Memory B cell (primary cell): ENCODE results near the gene ANP32D.
"Not testable (repeated sequence)": the region's sequence is repeated elsewhere in the genome, so short reads cannot be mapped to it uniquely, and the experiment has no call there.

ENCODE experiments used
- ATAC-seq: fragments of 150-1000 bp; cut with Tn5 transposase; 2 replicates; pipeline ENCODE4 v1.10.0; 2021; ENCODE audit warnings: low read depth, mild to moderate bottlenecking, moderate library complexity
- DNase-seq, 2 donors: peaks; one replicate each; pipeline ENCODE4 v3.0.0; 2022; ENCODE audit warnings: low spot score in 2 of 2
- H3K27ac Mint-ChIP-seq: one replicate; pipeline ENCODE4 v1.8.0; 2022; ENCODE audit warnings: mild to moderate bottlenecking, moderate library complexity, mixed read lengths
- H3K27me3 Mint-ChIP-seq: one replicate; pipeline ENCODE4 v1.8.0; 2022; ENCODE audit warnings: mixed read lengths
- H3K36me3 Mint-ChIP-seq: one replicate; pipeline ENCODE4 v1.8.0; 2022; ENCODE audit warnings: mild to moderate bottlenecking, mixed read lengths
- H3K4me1 Mint-ChIP-seq: one replicate; pipeline ENCODE4 v1.8.0; 2022; ENCODE audit warnings: mixed read lengths
- H3K4me3 Mint-ChIP-seq: one replicate; pipeline ENCODE4 v1.8.0; 2022; ENCODE audit warnings: mild to moderate bottlenecking, moderate library complexity, mixed read lengths
- H3K9me3 Mint-ChIP-seq: one replicate; pipeline ENCODE4 v1.8.0; 2022; ENCODE audit warnings: mixed read lengths

Gene ANP32D

GRCh38 chr12:48472259-48472658 is at the start of gene ANP32D:
ANP32D (plus strand) TSS chr12:48472559; CDS start chr12:48472665, 106 bp downstream.
- Mint-ChIP-seq H3K4me3 (no peak within 1 kb of the TSS), H3K9me3 (peaks cover 26% of the 10 kb centered on the region), H3K27ac (no peak within 1 kb of the TSS), H3K4me1 (no peaks in the 10 kb centered on the region), H3K27me3 (peaks cover 7% of the 10 kb centered on the region), H3K36me3 (peaks cover 11% of the 10 kb centered on the region)
- ATAC-seq: no peak
- DNase-seq: no peak

- Mint-ChIP-seq H3K27me3 (peaks cover 18% of the 10 kb centered on the region), H3K4me3 (no peak overlapping the region), H3K9me3 (peaks cover 1% of the 10 kb centered on the region), H3K27ac (no peak overlapping the region), H3K36me3 (no peaks in the 10 kb centered on the region), H3K4me1 (peaks cover 2% of the 10 kb centered on the region)
- ATAC-seq: no peak
- DNase-seq: no peak
These were observed 49.2 kb upstream of the ANP32D start for GRCh38 chr12:48423171-48423570.

DNA sequence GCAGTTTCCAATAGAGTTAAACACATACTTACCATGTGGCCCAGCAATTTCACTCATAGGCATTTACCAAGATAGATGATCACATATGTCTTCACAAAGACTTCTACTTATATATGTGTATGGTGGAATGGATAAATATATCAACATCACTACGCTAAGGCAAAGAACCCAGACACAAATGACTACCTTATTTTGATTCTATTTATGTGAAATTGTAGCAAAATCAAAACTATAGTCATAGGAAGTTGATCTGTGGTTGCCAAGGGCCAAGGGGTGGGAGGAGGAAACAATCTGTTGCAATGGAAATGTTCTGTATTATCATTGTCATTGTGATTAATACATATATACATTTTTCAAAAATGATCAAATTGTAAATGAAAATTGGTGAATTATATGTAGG is 47.7 kb upstream of the ANP32D start:
- no peak overlapping the region for H3K27ac Mint-ChIP-seq
- DNase-seq (no peak), ATAC-seq (no peak)
- no peaks in the 10 kb centered on the region for H3K36me3 Mint-ChIP-seq
- H3K27me3 Mint-ChIP-seq: peaks cover 21% of the 10 kb centered on the region
- peaks cover 1% of the 10 kb centered on the region for H3K9me3 Mint-ChIP-seq
- H3K4me3 Mint-ChIP-seq: no peak overlapping the region
- peaks cover 2% of the 10 kb centered on the region for H3K4me1 Mint-ChIP-seq

DNA sequence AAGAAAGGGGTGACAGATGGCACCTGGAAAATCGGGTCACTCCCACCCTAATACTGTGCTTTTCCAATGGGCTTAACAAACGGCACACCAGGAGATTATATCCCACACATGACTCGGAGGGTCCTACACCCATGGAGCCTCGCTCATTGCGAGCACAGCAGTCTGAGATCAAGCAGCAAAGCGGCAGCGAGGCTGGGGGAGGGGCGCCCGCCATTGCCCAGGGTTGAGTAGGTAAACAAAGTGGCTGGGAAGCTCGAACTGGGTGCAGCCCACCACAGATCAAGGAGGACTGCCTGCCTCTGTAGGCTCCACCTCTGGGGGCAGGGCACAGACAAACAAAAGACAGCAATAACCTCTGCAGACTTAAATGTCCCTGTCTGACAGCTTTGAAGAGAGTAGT is 38.3 kb upstream of the ANP32D start:
- H3K36me3 Mint-ChIP-seq, H3K9me3 Mint-ChIP-seq, H3K4me3 Mint-ChIP-seq, ATAC-seq, DNase-seq, H3K4me1 Mint-ChIP-seq, H3K27ac Mint-ChIP-seq, H3K27me3 Mint-ChIP-seq: not testable (repeated sequence)

- no peak overlapping the region for H3K4me3 Mint-ChIP-seq
- DNase-seq: no peak
- H3K27me3 Mint-ChIP-seq: peaks cover 4% of the 10 kb centered on the region
- H3K9me3 Mint-ChIP-seq: no peaks in the 10 kb centered on the region
- no peak for ATAC-seq
- H3K27ac Mint-ChIP-seq: no peak overlapping the region
- no peaks in the 10 kb centered on the region for H3K36me3 Mint-ChIP-seq
- no peaks in the 10 kb centered on the region for H3K4me1 Mint-ChIP-seq
These were observed 31.3 kb upstream of the ANP32D start for GRCh38 chr12:48441069-48441468.

DNA sequence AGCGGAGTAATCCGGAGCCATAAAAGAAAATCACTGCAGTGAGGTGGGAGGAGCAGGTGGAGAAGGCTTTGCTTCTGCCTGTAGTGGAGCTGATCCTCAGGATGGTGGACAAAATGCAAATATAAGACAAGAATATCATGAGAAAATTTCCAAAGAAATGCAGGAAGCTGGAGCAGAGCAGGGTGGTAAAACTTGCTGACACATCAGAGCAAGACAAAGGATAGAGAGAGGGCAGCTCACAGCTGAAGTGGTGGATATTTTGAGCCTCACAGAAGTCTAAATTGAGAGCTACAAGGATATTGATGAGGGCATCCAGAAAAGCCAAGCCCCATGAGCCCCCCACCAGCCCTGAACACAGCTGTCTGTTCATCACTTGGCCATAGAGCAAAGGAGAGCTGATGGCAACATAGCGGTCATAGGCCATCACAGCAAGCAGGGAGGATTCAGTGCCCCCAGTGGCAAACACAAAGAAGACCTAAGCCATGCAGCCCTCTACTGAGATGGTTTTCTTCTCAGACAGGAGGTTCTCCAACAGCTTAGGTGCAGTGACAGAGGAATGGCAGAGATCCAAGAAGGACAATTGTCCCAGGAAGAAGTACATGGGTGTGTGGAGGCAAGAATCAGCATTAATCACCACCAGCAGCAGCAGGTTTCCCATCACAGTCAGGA is 30.0 kb upstream of the ANP32D start:
- ATAC-seq (no peak), DNase-seq (no peak)
- no peak overlapping the region for H3K4me3 Mint-ChIP-seq
- peaks cover 7% of the 10 kb centered on the region for H3K27me3 Mint-ChIP-seq
- H3K4me1 Mint-ChIP-seq: no peaks in the 10 kb centered on the region
- no peaks in the 10 kb centered on the region for H3K9me3 Mint-ChIP-seq
- H3K36me3 Mint-ChIP-seq: no peaks in the 10 kb centered on the region
- no peak overlapping the region for H3K27ac Mint-ChIP-seq

DNA sequence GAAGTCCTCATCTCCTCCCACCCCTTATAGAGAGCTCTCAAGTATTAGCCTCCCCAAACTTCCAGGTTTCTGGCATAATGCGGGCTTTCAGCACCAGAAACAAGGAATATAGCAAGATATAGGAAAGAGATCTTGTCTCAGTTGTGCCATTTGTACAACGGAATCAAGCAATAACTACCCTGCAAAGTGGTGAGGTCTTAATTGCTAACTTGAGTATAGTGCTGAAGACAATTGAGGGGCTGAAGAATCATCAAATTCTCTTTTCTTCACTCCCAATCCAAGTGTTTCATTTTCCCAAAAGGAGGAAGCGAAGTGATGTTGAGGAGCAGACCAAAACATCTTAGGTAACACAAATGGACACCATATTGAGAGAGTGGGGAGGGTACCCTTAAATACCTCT is 26.8 kb upstream of the ANP32D start:
- Mint-ChIP-seq H3K27ac (no peak overlapping the region), H3K27me3 (peaks cover 9% of the 10 kb centered on the region), H3K4me3 (no peak overlapping the region), H3K36me3 (peaks cover 2% of the 10 kb centered on the region), H3K9me3 (peaks cover 4% of the 10 kb centered on the region), H3K4me1 (no peaks in the 10 kb centered on the region)
- DNase-seq: no peak
- ATAC-seq: no peak

- Mint-ChIP-seq H3K27ac (no peak overlapping the region), H3K4me3 (no peak overlapping the region), H3K36me3 (peaks cover 2% of the 10 kb centered on the region), H3K27me3 (peaks cover 10% of the 10 kb centered on the region), H3K4me1 (no peaks in the 10 kb centered on the region), H3K9me3 (peaks cover 4% of the 10 kb centered on the region)
- no peak for DNase-seq
- ATAC-seq: no peak
These were observed 26.1 kb upstream of the ANP32D start for GRCh38 chr12:48446161-48446776.

DNA sequence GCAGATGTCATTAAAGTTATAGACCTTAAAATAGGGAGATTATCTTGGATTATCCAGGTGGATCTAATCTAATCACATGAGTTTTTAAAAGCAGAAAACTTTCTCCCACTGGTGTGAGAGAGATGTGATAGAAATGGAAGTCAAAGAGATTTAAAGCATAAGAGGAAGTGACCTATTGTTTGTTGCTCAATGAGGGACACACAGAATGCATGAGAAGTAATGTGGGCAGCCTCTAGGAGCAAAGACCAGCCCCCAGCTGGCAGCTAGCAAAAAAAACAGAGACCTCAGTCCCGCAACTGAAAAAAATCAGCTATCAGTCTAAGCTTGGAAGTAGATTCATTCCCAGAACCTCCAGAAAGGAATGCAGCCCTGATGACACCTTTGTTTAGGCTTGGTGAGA is 24.6 kb upstream of the ANP32D start:
- ATAC-seq: no peak
- Mint-ChIP-seq H3K27me3 (peaks cover 8% of the 10 kb centered on the region), H3K4me3 (no peak overlapping the region), H3K27ac (no peak overlapping the region), H3K9me3 (peaks cover 4% of the 10 kb centered on the region), H3K4me1 (no peaks in the 10 kb centered on the region), H3K36me3 (peaks cover 2% of the 10 kb centered on the region)
- DNase-seq: no peak

GRCh38 chr12:48451372-48451771 is 21.0 kb upstream of the ANP32D start:
- Mint-ChIP-seq H3K27me3 (peaks cover 8% of the 10 kb centered on the region), H3K4me1 (no peaks in the 10 kb centered on the region), H3K9me3 (peaks cover 5% of the 10 kb centered on the region), H3K36me3 (peaks cover 2% of the 10 kb centered on the region), H3K27ac (no peak overlapping the region), H3K4me3 (no peak overlapping the region)
- ATAC-seq: no peak
- DNase-seq: no peak

DNA sequence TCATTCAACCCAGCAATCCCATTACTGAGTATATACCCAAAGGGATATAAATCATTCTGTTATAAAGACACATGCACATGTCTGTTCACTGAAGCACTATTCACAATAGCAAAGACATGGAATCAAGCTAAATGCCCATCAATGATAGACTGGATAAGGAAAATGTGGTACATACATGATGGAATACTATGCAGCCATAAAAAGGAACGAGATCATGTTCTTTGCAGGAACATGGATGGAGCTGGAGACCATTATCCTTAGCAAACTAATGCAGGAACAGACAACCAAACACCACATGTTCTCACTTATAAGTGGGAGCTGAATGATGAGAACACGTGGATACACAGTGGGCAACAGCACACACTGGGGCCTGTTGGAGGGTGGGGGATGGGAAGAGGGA is 19.4 kb upstream of the ANP32D start:
- not testable (repeated sequence) for H3K27ac Mint-ChIP-seq, H3K4me3 Mint-ChIP-seq, H3K27me3 Mint-ChIP-seq, H3K36me3 Mint-ChIP-seq, ATAC-seq, H3K9me3 Mint-ChIP-seq, H3K4me1 Mint-ChIP-seq, DNase-seq

- ATAC-seq (no peak), DNase-seq (no peak)
- H3K27me3 Mint-ChIP-seq: peaks cover 14% of the 10 kb centered on the region
- no peak overlapping the region for H3K27ac Mint-ChIP-seq
- H3K4me1 Mint-ChIP-seq: no peaks in the 10 kb centered on the region
- H3K9me3 Mint-ChIP-seq: peaks cover 5% of the 10 kb centered on the region
- no peak overlapping the region for H3K4me3 Mint-ChIP-seq
- H3K36me3 Mint-ChIP-seq: peaks cover 2% of the 10 kb centered on the region
These were observed 17.7 kb upstream of the ANP32D start for GRCh38 chr12:48454667-48455066.

DNA sequence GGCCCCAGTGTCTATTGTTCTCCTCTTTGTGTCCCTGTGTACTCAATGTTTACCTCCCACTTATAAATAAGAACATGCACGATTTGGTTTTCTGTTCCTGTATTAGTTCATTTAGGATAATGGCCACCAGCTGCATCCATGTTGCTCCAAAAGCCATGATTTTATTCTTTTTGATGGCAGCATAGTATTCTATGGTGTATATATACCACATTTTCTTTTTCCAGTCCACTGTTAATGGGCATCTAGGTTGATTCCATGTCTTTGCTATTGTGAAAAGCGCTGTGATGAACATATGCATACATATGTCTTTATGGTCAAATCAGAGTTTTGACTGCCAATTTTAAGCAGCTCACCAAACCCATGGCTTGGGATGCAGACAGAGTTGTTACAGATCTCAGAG is 17.2 kb upstream of the ANP32D start:
- no peak for DNase-seq
- H3K4me1 Mint-ChIP-seq: no peaks in the 10 kb centered on the region
- no peak overlapping the region for H3K4me3 Mint-ChIP-seq
- peaks cover 12% of the 10 kb centered on the region for H3K27me3 Mint-ChIP-seq
- peaks cover 3% of the 10 kb centered on the region for H3K9me3 Mint-ChIP-seq
- H3K27ac Mint-ChIP-seq: no peak overlapping the region
- no peaks in the 10 kb centered on the region for H3K36me3 Mint-ChIP-seq
- no peak for ATAC-seq

GRCh38 chr12:48459259-48459658 is 13.1 kb upstream of the ANP32D start:
- peaks cover 3% of the 10 kb centered on the region for H3K9me3 Mint-ChIP-seq

DNA sequence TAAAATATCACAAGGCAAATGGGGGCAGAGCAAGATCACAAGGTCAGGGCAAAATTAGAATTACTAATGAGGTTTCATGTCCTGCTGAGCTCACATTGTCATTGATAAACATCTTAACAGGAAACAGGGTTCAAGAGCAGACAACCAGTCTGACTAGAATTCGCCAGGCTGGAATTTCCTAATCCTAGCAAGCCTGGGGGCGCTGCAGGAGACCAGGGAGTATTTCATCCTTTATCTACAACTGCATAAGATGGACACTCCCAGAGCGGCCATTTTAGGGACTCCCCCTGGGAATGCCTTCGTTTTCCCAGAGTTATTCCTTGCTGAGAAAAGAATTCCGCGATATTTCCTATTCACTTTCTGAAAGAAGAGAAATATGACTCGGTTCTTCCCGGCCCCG is 3.3 kb upstream of the ANP32D start:
- peaks cover 26% of the 10 kb centered on the region for H3K9me3 Mint-ChIP-seq
- H3K27me3 Mint-ChIP-seq, H3K4me1 Mint-ChIP-seq: not testable (repeated sequence)

More at GRCh38 chr12:48459259-48459658, 13.1 kb upstream of the ANP32D start:
- no peak for ATAC-seq
- DNase-seq: no peak
- H3K27ac Mint-ChIP-seq: no peak overlapping the region
- peaks cover 2% of the 10 kb centered on the region for H3K36me3 Mint-ChIP-seq
- H3K4me1 Mint-ChIP-seq: no peaks in the 10 kb centered on the region
- H3K27me3 Mint-ChIP-seq: peaks cover 16% of the 10 kb centered on the region
- H3K4me3 Mint-ChIP-seq: no peak overlapping the region

More for the DNA sequence above, 3.3 kb upstream of the ANP32D start:
- not testable (repeated sequence) for ATAC-seq, H3K4me3 Mint-ChIP-seq, H3K27ac Mint-ChIP-seq, DNase-seq
- H3K36me3 Mint-ChIP-seq: peaks cover 11% of the 10 kb centered on the region
